Endodermal cell (in vitro differentiated cells): ENCODE data around the gene ITLN1. TPM values are rescaled to one million over a fixed set of nuclear protein-coding genes. Genes with fewer than 3 reads are reported as not detected.
"Not testable (repeated sequence)": the region's sequence is repeated elsewhere in the genome, so short reads cannot be mapped to it uniquely, and the experiment has no call there.

Source experiments
- DNase-seq: peaks from one replicate; pipeline ENCODE4 v3.0.0-alpha.2; 2017
- H3K27ac ChIP-seq: 2 replicates; pipeline ENCODE4 v1.5.1; 2013; ENCODE audit warnings: mild to moderate bottlenecking, low read depth, low read length, moderate library complexity
- H3K27me3 ChIP-seq: 2 replicates; pipeline ENCODE4 v1.6.1; 2013; ENCODE audit warnings: mild to moderate bottlenecking, low read length, moderate library complexity; ENCODE audit not compliant: insufficient read depth, control insufficient read depth, poor library complexity, severe bottlenecking
- H3K36me3 ChIP-seq: 2 replicates; pipeline ENCODE4 v1.7.0; 2013; ENCODE audit warnings: mild to moderate bottlenecking, low read length, moderate library complexity; ENCODE audit not compliant: control insufficient read depth, insufficient read depth
- H3K4me1 ChIP-seq: one replicate; pipeline ENCODE4 v1.7.0; 2013; ENCODE audit warnings: low read length; ENCODE audit not compliant: control insufficient read depth, insufficient read depth
- H3K4me3 ChIP-seq: 2 replicates; pipeline ENCODE4 v1.5.1; 2013; ENCODE audit warnings: mild to moderate bottlenecking, low read length, moderate library complexity
- H3K9ac ChIP-seq: 2 replicates; pipeline ENCODE4 v1.6.1; 2013; ENCODE audit warnings: mild to moderate bottlenecking, low read length, moderate library complexity; ENCODE audit not compliant: poor library complexity, severe bottlenecking; ENCODE audit errors: extremely low read depth
- H3K9me3 ChIP-seq: 2 replicates; pipeline ENCODE4 v1.6.1; 2013; ENCODE audit warnings: mild to moderate bottlenecking, low read length, moderate library complexity; ENCODE audit not compliant: control insufficient read depth
- H3K27ac Mint-ChIP-seq: 2 replicates; pipeline ENCODE4 v1.8.0; 2020; ENCODE audit warnings: mixed read lengths
- H3K27me3 Mint-ChIP-seq: 2 replicates; pipeline ENCODE4 v1.8.0; 2021; ENCODE audit warnings: mild to moderate bottlenecking, mixed read lengths; ENCODE audit not compliant: insufficient read depth
- H3K36me3 Mint-ChIP-seq: 2 replicates; pipeline ENCODE4 v1.8.0; 2020; ENCODE audit warnings: low read depth, mixed read lengths
- H3K4me1 Mint-ChIP-seq: 2 replicates; pipeline ENCODE4 v1.8.0; 2020; ENCODE audit warnings: mixed read lengths
- H3K4me3 Mint-ChIP-seq: 2 replicates; pipeline ENCODE4 v1.8.0; 2020; ENCODE audit warnings: mild to moderate bottlenecking, moderate library complexity, mixed read lengths
- H3K9me3 Mint-ChIP-seq: 2 replicates; pipeline ENCODE4 v1.8.0; 2020; ENCODE audit warnings: mild to moderate bottlenecking, mixed read lengths
- CTCF ChIP-seq: fragments of 200-600 bp; sonication (generic); conservative IDR thresholded peaks from 2 replicates; pipeline ENCODE4 v1.5.0; 2021; ENCODE audit warnings: antibody characterized with exemption, mild to moderate bottlenecking
- WGBS, 2 experiments: methylation state at CpG; one replicate each; pipeline versions ENCODE4 v1.1.5 to v1.1.7; 2013; ENCODE audit warnings: missing lambda C conversion rate in 2 of 2, mixed read lengths in 1 of 2; ENCODE audit not compliant: insufficient coverage in 1 of 2, insufficient read length in 1 of 2; 5-methylcytosine and 5-hydroxymethylcytosine counted together
- total RNA-seq, 2 donors: library from RNA; stranded (reverse); fragmentation: NEBNext Ultra II Directional in 1 of 2; extraction: Animal tissue kit (Norgen Biotek cat#: 25700) in 1 of 2; gene quantifications; 2 replicates in 1 of 2; 3 replicates in 1 of 2; pipeline ENCODE4 v1.2.1, GENCODE V29; 2021

The ITLN1 gene
- total RNA-seq, 2 donors from 2014 or later = 0.22 to 0.51 TPM

GRCh38 chr1:160907976-160908375 is 23.0 kb upstream of the ITLN1 start:
- peaks cover 41% of the 10 kb centered on the region for H3K9me3 ChIP-seq
- no peak overlapping the region for H3K4me3 ChIP-seq
- 91 to 94% methylated on average over 7 of the region's 7 CpGs for WGBS, 2 experiments
- H3K4me1 ChIP-seq = peaks cover 2% of the 10 kb centered on the region
- Mint-ChIP-seq H3K9me3 (peaks cover 18% of the 10 kb centered on the region), H3K36me3 (peaks cover 3% of the 10 kb centered on the region), H3K4me1 (peaks cover 48% of the 10 kb centered on the region), H3K27me3 (peaks cover 2% of the 10 kb centered on the region), H3K27ac (no peak overlapping the region), H3K4me3 (no peak overlapping the region)
- no peaks in the 10 kb centered on the region for H3K27me3 ChIP-seq
- H3K9ac ChIP-seq = no peak overlapping the region
- no peak for DNase-seq
- no peak overlapping the region for H3K27ac ChIP-seq
- no peaks in the 10 kb centered on the region for H3K36me3 ChIP-seq
- no peak for TF ChIP-seq CTCF

GRCh38 chr1:160905617-160905989 is 20.6 kb upstream of the ITLN1 start:
- no peak for DNase-seq
- no peak overlapping the region for H3K27ac ChIP-seq
- 82 to 92% methylated on average over 2 to 4 of the region's 4 CpGs for WGBS, 2 experiments

GRCh38 chr1:160904783-160905616 is 20.0 kb upstream of the ITLN1 start:
- H3K9me3 ChIP-seq = peaks cover 38% of the 10 kb centered on the region
- Mint-ChIP-seq H3K4me1 (peaks cover 33% of the 10 kb centered on the region), H3K4me3 (no peak overlapping the region), H3K27ac (peak overlapping the region; percentile 84), H3K27me3 (peaks cover 8% of the 10 kb centered on the region), H3K36me3 (peaks cover 3% of the 10 kb centered on the region), H3K9me3 (peaks cover 12% of the 10 kb centered on the region)
- H3K27me3 ChIP-seq = no peaks in the 10 kb centered on the region
- H3K36me3 ChIP-seq = no peaks in the 10 kb centered on the region
- H3K9ac ChIP-seq = no peak overlapping the region
- no peaks in the 10 kb centered on the region for H3K4me1 ChIP-seq
- peak overlapping the region; percentile 37 for H3K4me3 ChIP-seq
- no peak overlapping the region for H3K27ac ChIP-seq
- DNase-seq = no peak
- WGBS, 2 experiments = 79 to 83% methylated on average over 8 of the region's 8 CpGs
- TF ChIP-seq CTCF = no peak

More at GRCh38 chr1:160905617-160905989, 20.6 kb upstream of the ITLN1 start:
- no peaks in the 10 kb centered on the region for H3K4me1 ChIP-seq
- H3K36me3 ChIP-seq = no peaks in the 10 kb centered on the region
- H3K27me3 Mint-ChIP-seq = peaks cover 8% of the 10 kb centered on the region
- H3K27me3 ChIP-seq = no peaks in the 10 kb centered on the region
- H3K4me3 Mint-ChIP-seq = no peak overlapping the region
- no peak overlapping the region for H3K9ac ChIP-seq
- peaks cover 41% of the 10 kb centered on the region for H3K9me3 ChIP-seq
- H3K9me3 Mint-ChIP-seq = peaks cover 16% of the 10 kb centered on the region
- H3K4me3 ChIP-seq = peak overlapping the region; percentile 37
- peaks cover 3% of the 10 kb centered on the region for H3K36me3 Mint-ChIP-seq
- TF ChIP-seq CTCF = no peak
- peak overlapping the region; percentile 84 for H3K27ac Mint-ChIP-seq
- H3K4me1 Mint-ChIP-seq = peaks cover 33% of the 10 kb centered on the region

- not testable (repeated sequence) for H3K9ac ChIP-seq, H3K36me3 Mint-ChIP-seq, DNase-seq, H3K36me3 ChIP-seq, H3K27ac ChIP-seq, H3K4me3 Mint-ChIP-seq, H3K9me3 Mint-ChIP-seq, H3K27ac Mint-ChIP-seq, H3K4me1 ChIP-seq, H3K27me3 ChIP-seq, H3K4me3 ChIP-seq
- H3K9me3 ChIP-seq = peaks cover 20% of the 10 kb centered on the region
- Mint-ChIP-seq H3K4me1 (peaks cover 33% of the 10 kb centered on the region), H3K27me3 (peaks cover 16% of the 10 kb centered on the region)
- WGBS, 2 experiments = 90% methylated on average over 1 of the region's 1 CpG
Observed at GRCh38 chr1:160902251-160902650, 17.3 kb upstream of the ITLN1 start.
